ENCODE measurements around the gene ANO9. TPM values are rescaled to one million over a fixed set of nuclear protein-coding genes. Genes with fewer than 3 reads are reported as not detected.

The ANO9 gene
- total and polyA plus RNA-seq, 4 donors = 0.20 to 0.75 (median 0.40) TPM

DNA sequence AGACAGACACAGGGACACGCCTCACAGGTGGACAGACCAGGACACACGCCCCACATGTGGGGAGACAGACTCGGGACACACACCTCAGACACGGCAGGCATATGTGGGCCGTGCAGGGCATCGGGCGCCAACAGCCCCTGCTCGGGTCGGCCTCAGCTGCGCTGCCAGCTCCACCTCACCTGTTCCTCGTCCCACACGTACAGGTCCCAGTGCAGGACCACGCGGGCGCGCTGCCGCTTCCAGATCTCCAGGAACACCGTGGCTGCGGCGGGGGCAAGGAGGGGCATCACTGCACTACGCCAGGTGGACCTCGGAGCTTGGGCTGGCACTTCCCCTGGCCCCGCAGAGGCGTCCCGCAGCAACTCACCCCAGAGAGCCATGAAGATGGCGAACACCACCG is 12.4 kb downstream of the ANO9 start:
- Histone ChIP-seq H3K9ac (ENCODE audit: low read depth in 1 of 2, low read length in 2 of 2) (no peak overlapping the region), H3K27me3 (ENCODE audit: control insufficient read depth in 4 of 4, insufficient read depth in 4 of 4, low read length in 3 of 4) (peaks cover 0 to under 1% (median 0%) of the 10 kb centered on the region in 4 donors), H3K9me3 (ENCODE audit: control insufficient read depth in 4 of 4, low read length in 3 of 4) (no peaks in the 10 kb centered on the region), H3K36me3 (ENCODE audit: control insufficient read depth in 4 of 4, insufficient read depth in 3 of 4, low read depth in 1 of 4, low read length in 3 of 4) (no peaks in the 10 kb centered on the region), H3K4me3 (ENCODE audit: low read depth in 1 of 3, low read length in 3 of 3) (no peak overlapping the region), H3K4me1 (ENCODE audit: control insufficient read depth in 4 of 4, insufficient read depth in 4 of 4, low read length in 3 of 4) (no peaks in the 10 kb centered on the region), H3K27ac (ENCODE audit: low read depth in 1 of 2, low read length in 2 of 2) (no peak overlapping the region)
- TF ChIP-seq JUND (IDR thresholded peaks at IDR 0.05) (no peak), EGR1 (IDR thresholded peaks at IDR 0.05; ENCODE audit: low read depth in 2 of 2) (no peak), RXRA (IDR thresholded peaks at IDR 0.05) (no peak), SP1 (IDR thresholded peaks at IDR 0.05) (no peak), RAD21 (IDR thresholded peaks at IDR 0.05) (no peak), YY1 (IDR thresholded peaks at IDR 0.05) (no peak), HNF4A (conservative IDR thresholded peaks at IDR 0.05) (no peak), NR2F2 (IDR thresholded peaks at IDR 0.05) (no peak), FOXA2 (IDR thresholded peaks at IDR 0.05) (no peak), GABPA (IDR thresholded peaks at IDR 0.05 in 1 of 2, conservative IDR thresholded peaks at IDR 0.05 in 1 of 2) (no peak), TAF1 (conservative IDR thresholded peaks at IDR 0.05) (no peak), FOXA1 (IDR thresholded peaks at IDR 0.05) (no peak), HNF4G (IDR thresholded peaks at IDR 0.05) (no peak)
- TF ChIP-seq, protein P1, sequence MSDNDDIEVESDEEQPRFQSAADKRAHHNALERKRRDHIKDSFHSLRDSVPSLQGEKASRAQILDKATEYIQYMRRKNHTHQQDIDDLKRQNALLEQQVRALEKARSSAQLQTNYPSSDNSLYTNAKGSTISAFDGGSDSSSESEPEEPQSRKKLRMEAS (IDR thresholded peaks at IDR 0.05) = no peak
- TF ChIP-seq, protein P2, sequence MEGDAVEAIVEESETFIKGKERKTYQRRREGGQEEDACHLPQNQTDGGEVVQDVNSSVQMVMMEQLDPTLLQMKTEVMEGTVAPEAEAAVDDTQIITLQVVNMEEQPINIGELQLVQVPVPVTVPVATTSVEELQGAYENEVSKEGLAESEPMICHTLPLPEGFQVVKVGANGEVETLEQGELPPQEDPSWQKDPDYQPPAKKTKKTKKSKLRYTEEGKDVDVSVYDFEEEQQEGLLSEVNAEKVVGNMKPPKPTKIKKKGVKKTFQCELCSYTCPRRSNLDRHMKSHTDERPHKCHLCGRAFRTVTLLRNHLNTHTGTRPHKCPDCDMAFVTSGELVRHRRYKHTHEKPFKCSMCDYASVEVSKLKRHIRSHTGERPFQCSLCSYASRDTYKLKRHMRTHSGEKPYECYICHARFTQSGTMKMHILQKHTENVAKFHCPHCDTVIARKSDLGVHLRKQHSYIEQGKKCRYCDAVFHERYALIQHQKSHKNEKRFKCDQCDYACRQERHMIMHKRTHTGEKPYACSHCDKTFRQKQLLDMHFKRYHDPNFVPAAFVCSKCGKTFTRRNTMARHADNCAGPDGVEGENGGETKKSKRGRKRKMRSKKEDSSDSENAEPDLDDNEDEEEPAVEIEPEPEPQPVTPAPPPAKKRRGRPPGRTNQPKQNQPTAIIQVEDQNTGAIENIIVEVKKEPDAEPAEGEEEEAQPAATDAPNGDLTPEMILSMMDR (IDR thresholded peaks at IDR 0.05; ENCODE audit: low read depth, low read length, missing input control) = no peak
- TF ChIP-seq, protein P3, sequence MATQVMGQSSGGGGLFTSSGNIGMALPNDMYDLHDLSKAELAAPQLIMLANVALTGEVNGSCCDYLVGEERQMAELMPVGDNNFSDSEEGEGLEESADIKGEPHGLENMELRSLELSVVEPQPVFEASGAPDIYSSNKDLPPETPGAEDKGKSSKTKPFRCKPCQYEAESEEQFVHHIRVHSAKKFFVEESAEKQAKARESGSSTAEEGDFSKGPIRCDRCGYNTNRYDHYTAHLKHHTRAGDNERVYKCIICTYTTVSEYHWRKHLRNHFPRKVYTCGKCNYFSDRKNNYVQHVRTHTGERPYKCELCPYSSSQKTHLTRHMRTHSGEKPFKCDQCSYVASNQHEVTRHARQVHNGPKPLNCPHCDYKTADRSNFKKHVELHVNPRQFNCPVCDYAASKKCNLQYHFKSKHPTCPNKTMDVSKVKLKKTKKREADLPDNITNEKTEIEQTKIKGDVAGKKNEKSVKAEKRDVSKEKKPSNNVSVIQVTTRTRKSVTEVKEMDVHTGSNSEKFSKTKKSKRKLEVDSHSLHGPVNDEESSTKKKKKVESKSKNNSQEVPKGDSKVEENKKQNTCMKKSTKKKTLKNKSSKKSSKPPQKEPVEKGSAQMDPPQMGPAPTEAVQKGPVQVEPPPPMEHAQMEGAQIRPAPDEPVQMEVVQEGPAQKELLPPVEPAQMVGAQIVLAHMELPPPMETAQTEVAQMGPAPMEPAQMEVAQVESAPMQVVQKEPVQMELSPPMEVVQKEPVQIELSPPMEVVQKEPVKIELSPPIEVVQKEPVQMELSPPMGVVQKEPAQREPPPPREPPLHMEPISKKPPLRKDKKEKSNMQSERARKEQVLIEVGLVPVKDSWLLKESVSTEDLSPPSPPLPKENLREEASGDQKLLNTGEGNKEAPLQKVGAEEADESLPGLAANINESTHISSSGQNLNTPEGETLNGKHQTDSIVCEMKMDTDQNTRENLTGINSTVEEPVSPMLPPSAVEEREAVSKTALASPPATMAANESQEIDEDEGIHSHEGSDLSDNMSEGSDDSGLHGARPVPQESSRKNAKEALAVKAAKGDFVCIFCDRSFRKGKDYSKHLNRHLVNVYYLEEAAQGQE (IDR thresholded peaks at IDR 0.05) = no peak
- TF ChIP-seq, protein P4, sequence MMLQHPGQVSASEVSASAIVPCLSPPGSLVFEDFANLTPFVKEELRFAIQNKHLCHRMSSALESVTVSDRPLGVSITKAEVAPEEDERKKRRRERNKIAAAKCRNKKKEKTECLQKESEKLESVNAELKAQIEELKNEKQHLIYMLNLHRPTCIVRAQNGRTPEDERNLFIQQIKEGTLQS (IDR thresholded peaks at IDR 0.05) = no peak
- TF ChIP-seq, protein P5, sequence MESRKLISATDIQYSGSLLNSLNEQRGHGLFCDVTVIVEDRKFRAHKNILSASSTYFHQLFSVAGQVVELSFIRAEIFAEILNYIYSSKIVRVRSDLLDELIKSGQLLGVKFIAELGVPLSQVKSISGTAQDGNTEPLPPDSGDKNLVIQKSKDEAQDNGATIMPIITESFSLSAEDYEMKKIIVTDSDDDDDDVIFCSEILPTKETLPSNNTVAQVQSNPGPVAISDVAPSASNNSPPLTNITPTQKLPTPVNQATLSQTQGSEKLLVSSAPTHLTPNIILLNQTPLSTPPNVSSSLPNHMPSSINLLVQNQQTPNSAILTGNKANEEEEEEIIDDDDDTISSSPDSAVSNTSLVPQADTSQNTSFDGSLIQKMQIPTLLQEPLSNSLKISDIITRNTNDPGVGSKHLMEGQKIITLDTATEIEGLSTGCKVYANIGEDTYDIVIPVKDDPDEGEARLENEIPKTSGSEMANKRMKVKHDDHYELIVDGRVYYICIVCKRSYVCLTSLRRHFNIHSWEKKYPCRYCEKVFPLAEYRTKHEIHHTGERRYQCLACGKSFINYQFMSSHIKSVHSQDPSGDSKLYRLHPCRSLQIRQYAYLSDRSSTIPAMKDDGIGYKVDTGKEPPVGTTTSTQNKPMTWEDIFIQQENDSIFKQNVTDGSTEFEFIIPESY (IDR thresholded peaks at IDR 0.05) = no peak
- WGBS = 91% methylated on average over 27 of the region's 27 CpGs
- DNase-seq (ENCODE audit: low spot score) = no peak

Measured in liver (tissue), 9 donors.